K562 (cell line): Measurements from ENCODE around the gene DYRK2. TPM values are rescaled to one million over a fixed set of nuclear protein-coding genes. Genes with fewer than 3 reads are reported as not detected.

ENCODE experiments used
- ATAC-seq: fragments of 200-7000 bp; cut with Tn5 transposase; 3 replicates; pipeline ENCODE4 v1.9.1; 2020; ENCODE audit warnings: moderate library complexity
- BruUV-seq: library from RNA; stranded (reverse); fragments of 400-500 nt; replicated peaks from 2 replicates; lab custom pipeline; 2021; lab: Mats Ljungman, UMichigan
- CTCF ChIA-PET: fragments of 300-600 bp; formaldehyde crosslinking; extraction: SDS; loops from one replicate; lab custom pipeline; 2021; ENCODE audit warnings: low intra/inter-chr PET ratio; lab: Yijun Ruan, JAX
- POLR2A ChIA-PET: fragments of 300-600, 350-650 bp; sonication (Branson Sonifier 250); formaldehyde crosslinking; extraction: SDS; loops from one replicate; lab custom pipeline; 2021; ENCODE audit warnings: antibody characterized with exemption, inconsistent platforms; lab: Yijun Ruan, JAX
- DNase-seq, 4 experiments: peaks; one replicate each; pipeline versions ENCODE4 v3.0.0 to v3.0.0-alpha.2; 2011 to 2018; ENCODE audit warnings: low spot score in 3 of 4, mixed read lengths in 3 of 4; ENCODE audit errors: extremely low read depth in 1 of 4
- FAIRE-seq: peaks from 2 replicates; lab custom pipeline; 2011; peaks lifted over from hg19 to GRCh38; lab: Jason Lieb, UNC
- H2AFZ ChIP-seq: 2 replicates; pipeline ENCODE4 v1.6.0; 2011; ENCODE audit warnings: low read depth, low read length, control low read depth, inconsistent platforms
- H3K27ac ChIP-seq: fragments of 200-600 bp; 3 replicates; pipeline ENCODE4 v1.8.0; 2011; ENCODE audit warnings: low read depth, mild to moderate bottlenecking, control low read depth, inconsistent platforms, low read length, moderate library complexity, mixed read lengths; ENCODE audit errors: extremely low read depth
- H3K27me3 ChIP-seq, 2 experiments: fragments of 300-600 bp in 1 of 2; 2 replicates in 1 of 2; 3 replicates in 1 of 2; pipeline versions ENCODE4 v1.6.0 to v1.8.0; 2011; ENCODE audit warnings: inconsistent platforms in 2 of 2, low read length in 2 of 2, mild to moderate bottlenecking in 1 of 2, mixed read lengths in 1 of 2, moderate library complexity in 1 of 2; ENCODE audit not compliant: control insufficient read depth in 2 of 2, insufficient read depth in 2 of 2
- H3K36me3 ChIP-seq: fragments of 300-600 bp; 3 replicates; pipeline ENCODE4 v1.8.0; 2011; ENCODE audit warnings: mild to moderate bottlenecking, low read length, inconsistent platforms; ENCODE audit not compliant: control insufficient read depth, insufficient read depth
- H3K4me1 ChIP-seq, 2 experiments: fragments of 200-600 bp in 1 of 2; replicated peaks in 1 of 2; 2 replicates in 1 of 2; 3 replicates in 1 of 2; pipeline versions ENCODE4 v1.5.1 to v1.8.0; 2011; ENCODE audit warnings: inconsistent platforms in 2 of 2, low read length in 2 of 2, mild to moderate bottlenecking in 1 of 2, mixed read lengths in 1 of 2, moderate library complexity in 1 of 2; ENCODE audit not compliant: control insufficient read depth in 2 of 2, insufficient read depth in 2 of 2
- H3K4me2 ChIP-seq: 2 replicates; pipeline ENCODE4 v1.6.1; 2011; ENCODE audit warnings: low read length, control low read depth, inconsistent platforms, mixed read lengths; ENCODE audit not compliant: insufficient read depth
- H3K4me3 ChIP-seq: fragments of 200-600 bp; sonication (generic), shearing (Covaris generic); 2 replicates; pipeline ENCODE4 v1.5.1; 2016; ENCODE audit warnings: control low read depth, inconsistent platforms
- H3K79me2 ChIP-seq: fragments of 200-600 bp; 3 replicates; pipeline ENCODE4 v1.8.0; 2011; ENCODE audit warnings: low read length, inconsistent platforms; ENCODE audit not compliant: control insufficient read depth, insufficient read depth
- H3K9ac ChIP-seq, 2 experiments: 2 replicates each; pipeline versions ENCODE4 v1.6.0 to v1.6.1; 2011; ENCODE audit warnings: low read depth in 2 of 2, low read length in 2 of 2, control low read depth in 1 of 2, inconsistent platforms in 1 of 2, mild to moderate bottlenecking in 1 of 2, mixed read lengths in 1 of 2; ENCODE audit not compliant: insufficient read depth in 1 of 2
- H3K9me1 ChIP-seq: one replicate; pipeline ENCODE4 v1.6.0; 2011; ENCODE audit warnings: inconsistent platforms, mild to moderate bottlenecking, low read length, moderate library complexity; ENCODE audit not compliant: control insufficient read depth, insufficient read depth
- H3K9me3 ChIP-seq: replicated peaks from 2 replicates; pipeline ENCODE4 v1.5.1; 2011; ENCODE audit warnings: low read depth, low read length, inconsistent platforms; ENCODE audit not compliant: control insufficient read depth, insufficient read depth
- H4K20me1 ChIP-seq: replicated peaks from 2 replicates; pipeline ENCODE4 v1.6.1; 2011; ENCODE audit warnings: low read length, inconsistent platforms, mixed read lengths; ENCODE audit not compliant: control insufficient read depth, insufficient read depth
- ATF4 ChIP-seq: fragments of 450-650 bp; formaldehyde crosslinking; IDR thresholded peaks from 2 replicates; pipeline ENCODE4 v1.4.0; 2022; ENCODE audit warnings: mild to moderate bottlenecking, moderate library complexity
- BCOR ChIP-seq: fragments of 450-650 bp; IDR thresholded peaks from 2 replicates; pipeline ENCODE4 v1.6.1; 2016
- ETS2 ChIP-seq: IDR thresholded peaks from 2 replicates; pipeline ENCODE4 v1.6.1; 2016; ENCODE audit warnings: borderline replicate concordance, missing genetic modification characterization, mild to moderate bottlenecking, moderate library complexity, missing compliant biosample characterization; ENCODE audit not compliant: poor library complexity, severe bottlenecking
- FUS ChIP-seq: fragments of 200-400 bp; formaldehyde crosslinking; optimal IDR thresholded peaks from 2 replicates; pipeline ENCODE3; 2017; ENCODE audit warnings: low read depth, low read length
- JUND ChIP-seq, 2 experiments: IDR thresholded peaks; 2 replicates in 1 of 2; 3 replicates in 1 of 2; pipeline ENCODE4 v1.6.1; 2011; ENCODE audit warnings: borderline replicate concordance in 2 of 2, low read depth in 2 of 2, low read length in 2 of 2, improper control_type of control experiment in 1 of 2, missing biosample characterization in 1 of 2, missing genetic modification characterization in 1 of 2, missing genetic modification reagents in 1 of 2
- MAFG ChIP-seq: fragments of 450-650 bp; conservative IDR thresholded peaks from 2 replicates; pipeline ENCODE4 v1.6.1; 2016; ENCODE audit warnings: missing genetic modification characterization, missing compliant biosample characterization
- MAZ ChIP-seq, 2 experiments: fragments of 450-650 bp in 1 of 2; sonication (generic) in 1 of 2; formaldehyde crosslinking; IDR thresholded peaks in 1 of 2; conservative IDR thresholded peaks in 1 of 2; 2 replicates each; pipeline versions ENCODE4 v1.4.0 to v1.5.0; 2020; ENCODE audit warnings: mild to moderate bottlenecking in 1 of 2, missing genetic modification reagents in 1 of 2
- MCM5 ChIP-seq: fragments of 450-650 bp; IDR thresholded peaks from 2 replicates; pipeline ENCODE4 v1.6.1; 2016; ENCODE audit warnings: low read depth
- MEF2A ChIP-seq: IDR thresholded peaks from 2 replicates; pipeline ENCODE4 v1.6.1; 2011; ENCODE audit warnings: low read depth, mild to moderate bottlenecking, low read length, moderate library complexity; ENCODE audit not compliant: control insufficient read depth
- NCOA1 ChIP-seq: fragments of 450-650 bp; IDR thresholded peaks from 2 replicates; pipeline ENCODE4 v1.6.1; 2016; ENCODE audit warnings: low read depth
- NFIC ChIP-seq: fragments of 450-650 bp; IDR thresholded peaks from 2 replicates; pipeline ENCODE4 v1.6.1; 2017; ENCODE audit warnings: mild to moderate bottlenecking, inconsistent platforms
- NFYB ChIP-seq: IDR thresholded peaks from 2 replicates; pipeline ENCODE4 v1.6.1; 2011; ENCODE audit warnings: mild to moderate bottlenecking, moderate library complexity; ENCODE audit not compliant: insufficient read length; ENCODE audit errors: extremely low read depth
- POLR2H ChIP-seq: IDR thresholded peaks from 2 replicates; pipeline ENCODE4 v1.6.1; 2016; ENCODE audit warnings: missing genetic modification characterization, low read depth, mild to moderate bottlenecking, control low read depth, missing compliant biosample characterization, moderate library complexity
- RBM15 ChIP-seq: fragments of 200-400 bp; formaldehyde crosslinking; IDR thresholded peaks from 2 replicates; pipeline ENCODE4 v1.6.1; 2018; ENCODE audit warnings: mild to moderate bottlenecking, low read length, moderate library complexity; ENCODE audit not compliant: insufficient read depth
- SREBF2 ChIP-seq: sonication (generic); formaldehyde crosslinking; IDR thresholded peaks from 2 replicates; pipeline ENCODE4 v1.4.0; 2020; ENCODE audit warnings: mild to moderate bottlenecking, missing genetic modification reagents
- ZNF668 ChIP-seq: fragments of 250-450 bp; sonication (Bioruptor Pico); IDR thresholded peaks from 2 replicates; pipeline ENCODE4 v1.8.0; 2022; ENCODE audit warnings: mild to moderate bottlenecking, inconsistent platforms
- WGBS: fragments of 100-300 bp; shearing (Covaris generic); methylation state at CpG from one replicate; pipeline ENCODE4 v1.1.6; 2016; ENCODE audit warnings: low coverage, mixed read lengths; ENCODE audit not compliant: insufficient coverage; ENCODE audit errors: missing lambda C conversion rate; 5-methylcytosine and 5-hydroxymethylcytosine counted together
- in situ Hi-C: fragments of 300-500 bp; cut with MboI; formaldehyde crosslinking; loops from 4 replicates; pipeline ENCODE4 v1.15.0; 2018; ENCODE audit warnings: inconsistent platforms, mixed read lengths
- intact Hi-C: fragments of 100-400 bp; cut with micrococcal nuclease; formaldehyde crosslinking; loops from 2 replicates; pipeline ENCODE4 v1.14.2; 2022
- polyA plus RNA-seq, 8 experiments: library from polyadenylated mRNA; depleted of rRNA in 4 of 8; stranded (reverse) in 5 of 8; unstranded in 3 of 8; fragments of >200 nt; fragmentation: Nextera tagmentation in 2 of 8; fragmentation: Illumina TruSeq in 1 of 8; extraction: Ambion mirVana in 2 of 8; extraction: Trizol in 1 of 8; gene quantifications; 2 replicates each; pipeline versions ENCODE4 v1.2.1 to v1.2.3, GENCODE V29; 2011 to 2014; ENCODE audit warnings: inconsistent platforms in 1 of 8, missing spikeins in 1 of 8
- total RNA-seq, 7 experiments: library from RNA; depleted of rRNA in 6 of 7; stranded (reverse); fragments of >200 nt in 6 of 7; fragmentation: Illumina TruSeq in 2 of 7; extraction: Trizol in 2 of 7; gene quantifications; 2 replicates each; pipeline versions ENCODE4 v1.2.1 to v1.2.3, GENCODE V29; 2011 to 2021; ENCODE audit warnings: low replicate concordance in 1 of 7
- TF ChIP-seq, protein P1 (sequence below): sonication (generic); formaldehyde crosslinking; IDR thresholded peaks from 2 replicates; pipeline ENCODE4 v1.5.0; 2020; ENCODE audit warnings: missing genetic modification reagents

Gene DYRK2
- total and polyA plus RNA-seq, 9 of the 15 experiments (the other 6 are each of a cell fraction or from before 2014, with no cell fraction given): 1.7 to 15.4 (median 8.4) TPM

DNA sequence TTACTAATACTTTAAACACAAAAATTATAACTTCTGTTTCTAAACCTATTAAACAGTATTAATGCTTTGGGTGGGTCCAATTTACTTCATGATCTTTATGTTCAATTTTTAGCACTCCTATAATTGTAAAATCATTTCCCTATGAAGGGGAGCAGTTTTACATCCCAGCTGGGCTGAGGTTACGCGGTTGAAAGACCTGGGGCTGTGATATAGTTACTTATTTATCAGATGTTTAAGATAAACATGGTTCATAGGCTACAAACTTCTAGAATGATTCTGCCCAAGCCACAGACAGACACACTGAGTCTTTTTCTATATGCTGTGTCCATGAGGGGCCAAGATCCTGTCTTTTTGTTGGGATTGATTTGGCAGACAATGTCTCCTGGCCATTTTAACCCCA is 44.4 kb downstream of the DYRK2 start (continued):
- TF ChIP-seq SREBF2 (CRISPR knock-in tag) (no peak), NFIC (no peak)
- TF ChIP-seq, all 486 proteins: peak for 0

DNA sequence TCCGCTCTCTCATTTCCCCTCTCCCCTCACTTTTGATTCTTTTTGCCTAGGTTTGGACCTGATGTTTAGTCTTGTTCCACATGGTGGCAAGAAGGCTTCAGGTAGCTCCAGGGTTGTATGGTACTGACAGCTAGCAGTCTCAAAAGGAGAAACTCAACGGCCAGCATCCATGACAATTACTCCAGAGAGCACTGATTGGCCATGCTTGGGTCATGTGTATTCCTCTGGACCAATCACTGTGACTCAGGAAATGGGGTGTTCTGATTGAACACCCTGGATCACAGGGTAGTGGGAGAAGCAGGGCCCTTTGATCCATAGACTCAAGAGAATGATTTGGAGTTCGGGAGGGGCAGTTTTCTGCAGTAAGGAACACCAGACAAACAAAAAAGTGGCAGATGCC is 45.3 kb downstream of the DYRK2 start:
- Histone ChIP-seq H3K4me1 (no peaks in the 10 kb centered on the region), H3K9ac (no peak overlapping the region), H3K4me3 (no peak overlapping the region), H3K36me3 (no peaks in the 10 kb centered on the region), H3K27ac (no peak overlapping the region), H3K79me2 (no peaks in the 10 kb centered on the region), H3K9me3 (no peaks in the 10 kb centered on the region), H3K4me2 (no peak overlapping the region), H2AFZ (no peak overlapping the region), H3K27me3 (no peaks in the 10 kb centered on the region; a peak in 1 of 5 replicates), H3K9me1 (no peaks in the 10 kb centered on the region), H4K20me1 (no peaks in the 10 kb centered on the region)
- FAIRE-seq (no peak), DNase-seq (peak in 3 of 4 experiments; percentile 15 to 29 (median 26)), ATAC-seq (peak; percentile 54; the same call in 2 of the 3 replicates)
- in situ Hi-C loops (no loop called here), intact Hi-C loops (no loop called here)
- CTCF ChIA-PET: no interaction called here
- WGBS: 0% methylated on average over 3 of the region's 3 CpGs
- POLR2A ChIA-PET: interaction anchor here (0.6 kb wide), 1 partner anchor 182 kb away, joined by 5 read pairs; no protein-coding TSS in a partner anchor
- TF ChIP-seq MAFG (no peak), RBM15 (no peak), MCM5 (no peak), NCOA1 (no peak), NFYB (peak; percentile 71), ETS2 (tag) (no peak), BCOR (no peak), FUS (no peak), MEF2A (no peak), JUND (IDR thresholded peaks at IDR 0.05; ENCODE audit: borderline replicate concordance, low read depth, low read length) (no peak), JUND (tag; IDR thresholded peaks at IDR 0.05; ENCODE audit: borderline replicate concordance, low read depth, low read length) (no peak), MAZ (CRISPR knock-in tag; conservative IDR thresholded peaks at IDR 0.05 in 1 of 2, IDR thresholded peaks at IDR 0.05 in 1 of 2) (no peak), POLR2H (tag) (no peak), ATF4 (CRISPR knock-in tag) (no peak), ZNF668 (CRISPR knock-in tag) (no peak)
- TF ChIP-seq, protein P1, sequence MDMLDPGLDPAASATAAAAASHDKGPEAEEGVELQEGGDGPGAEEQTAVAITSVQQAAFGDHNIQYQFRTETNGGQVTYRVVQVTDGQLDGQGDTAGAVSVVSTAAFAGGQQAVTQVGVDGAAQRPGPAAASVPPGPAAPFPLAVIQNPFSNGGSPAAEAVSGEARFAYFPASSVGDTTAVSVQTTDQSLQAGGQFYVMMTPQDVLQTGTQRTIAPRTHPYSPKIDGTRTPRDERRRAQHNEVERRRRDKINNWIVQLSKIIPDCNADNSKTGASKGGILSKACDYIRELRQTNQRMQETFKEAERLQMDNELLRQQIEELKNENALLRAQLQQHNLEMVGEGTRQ (CRISPR knock-in tag): peak; percentile 43
- no TSS peak for BruUV-seq
